HEK293T (cell line): Measurements from ENCODE around the gene AGMAT.

Experiments
- FOXA1 ChIP-seq: fragments of 450-650 bp; IDR thresholded peaks from 2 replicates; pipeline ENCODE4 v1.6.1; 2016; ENCODE audit warnings: mild to moderate bottlenecking
- FOXK2 ChIP-seq: fragments of 450-650 bp; IDR thresholded peaks from 2 replicates; pipeline ENCODE4 v1.6.1; 2016; ENCODE audit warnings: mild to moderate bottlenecking
- SP1 ChIP-seq: fragments of 450-650 bp; IDR thresholded peaks from 2 replicates; pipeline ENCODE4 v1.6.1; 2017
- TARDBP ChIP-seq: fragments of 450-650 bp; IDR thresholded peaks from 2 replicates; pipeline ENCODE4 v1.6.1; 2016

- TF ChIP-seq SP1 (no peak), FOXK2 (no peak), FOXA1 (no peak), TARDBP (no peak)
These were observed 9.2 kb downstream of the AGMAT start for GRCh38 chr1:15575549-15576150.
